Tongue (tissue), 2 donors: ENCODE results near the gene LPP. TPM values are rescaled to one million over a fixed set of nuclear protein-coding genes. Genes with fewer than 3 reads are reported as not detected.
A peak's percentile ranks its signal among the peaks of the same experiment; 100 is the strongest.

ENCODE experiments used
- DNase-seq: peaks from one replicate; pipeline ENCODE4 v3.0.0-alpha.2; 2015
- total RNA-seq: library from RNA; depleted of rRNA; stranded (reverse); fragments of >200 nt; gene quantifications from one replicate; pipeline ENCODE4 v1.2.3, GENCODE V29; 2014

The LPP gene
- total RNA-seq, 1 donor from 2014 or later, result 59.4 TPM

- DNase-seq, result no peak
Observed at GRCh38 chr3:188137051-188137450, 16.9 kb upstream of the LPP start.

GRCh38 chr3:188139466-188139865 is 14.5 kb upstream of the LPP start:
- DNase-seq, result no peak

- DNase-seq, result no peak
Observed at GRCh38 chr3:188146219-188146618, 7.7 kb upstream of the LPP start.

GRCh38 chr3:188147782-188148181 is 6.2 kb upstream of the LPP start:
- no peak for DNase-seq

DNA sequence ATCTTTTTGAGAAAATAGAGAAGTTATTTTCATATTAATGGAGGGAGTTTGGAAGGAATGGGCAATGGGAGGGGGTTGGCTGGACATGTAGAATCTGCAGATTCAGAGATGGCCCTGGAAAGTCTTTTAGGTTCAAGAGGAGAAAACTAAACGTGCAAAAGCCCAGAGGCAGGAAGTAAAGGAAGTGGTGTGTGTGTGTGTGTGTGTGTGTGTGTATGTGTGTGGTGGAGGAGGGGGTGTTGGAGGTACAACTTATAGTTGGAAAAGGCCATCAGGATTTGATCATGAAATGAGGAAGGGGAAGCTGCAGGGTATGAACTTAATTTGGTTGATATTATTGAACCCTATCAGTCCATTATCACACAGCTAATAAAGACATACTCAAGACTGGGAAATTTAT is 5.6 kb upstream of the LPP start:
- DNase-seq, result no peak

DNA sequence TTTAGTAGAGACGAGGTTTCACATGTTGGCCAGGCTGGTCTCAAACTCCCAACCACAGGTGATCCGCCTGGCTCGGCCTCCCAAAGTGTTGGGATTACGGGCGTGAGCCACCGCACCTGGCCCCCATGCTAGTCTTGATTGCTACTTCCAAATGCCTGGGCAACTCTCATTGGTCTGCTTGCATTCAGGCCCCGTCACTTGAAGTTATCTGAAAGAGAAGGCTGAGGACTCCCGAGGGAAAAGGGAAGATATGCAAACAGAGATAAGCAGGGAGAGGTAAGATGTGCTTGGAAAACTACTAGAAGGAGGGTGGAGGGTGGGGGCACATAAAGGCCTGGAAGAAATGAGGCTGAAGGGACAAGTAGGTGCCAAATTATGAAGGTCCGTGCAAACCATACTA is 4.4 kb upstream of the LPP start:
- no peak for DNase-seq

DNA sequence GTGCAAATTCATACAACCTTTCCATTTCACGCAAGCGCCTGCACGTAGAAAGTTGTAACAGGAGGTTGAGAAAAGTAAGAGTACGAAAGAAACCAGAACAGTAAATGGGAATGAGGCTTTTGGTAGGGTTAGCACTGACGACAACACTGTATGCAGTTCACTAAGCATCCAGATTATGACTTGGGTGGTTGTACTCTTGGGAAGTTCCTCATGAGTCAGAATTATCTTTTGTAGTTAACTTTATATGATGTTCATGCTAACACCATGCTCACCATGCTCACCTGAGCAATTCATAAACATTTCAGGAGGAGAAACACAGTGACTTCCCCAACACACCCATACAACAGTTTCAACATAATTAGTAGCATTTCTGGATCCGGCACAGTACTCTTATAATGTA is 3.0 kb upstream of the LPP start:
- DNase-seq, result no peak

GRCh38 chr3:188151438-188151837 is 2.5 kb upstream of the LPP start:
- no peak for DNase-seq

DNA sequence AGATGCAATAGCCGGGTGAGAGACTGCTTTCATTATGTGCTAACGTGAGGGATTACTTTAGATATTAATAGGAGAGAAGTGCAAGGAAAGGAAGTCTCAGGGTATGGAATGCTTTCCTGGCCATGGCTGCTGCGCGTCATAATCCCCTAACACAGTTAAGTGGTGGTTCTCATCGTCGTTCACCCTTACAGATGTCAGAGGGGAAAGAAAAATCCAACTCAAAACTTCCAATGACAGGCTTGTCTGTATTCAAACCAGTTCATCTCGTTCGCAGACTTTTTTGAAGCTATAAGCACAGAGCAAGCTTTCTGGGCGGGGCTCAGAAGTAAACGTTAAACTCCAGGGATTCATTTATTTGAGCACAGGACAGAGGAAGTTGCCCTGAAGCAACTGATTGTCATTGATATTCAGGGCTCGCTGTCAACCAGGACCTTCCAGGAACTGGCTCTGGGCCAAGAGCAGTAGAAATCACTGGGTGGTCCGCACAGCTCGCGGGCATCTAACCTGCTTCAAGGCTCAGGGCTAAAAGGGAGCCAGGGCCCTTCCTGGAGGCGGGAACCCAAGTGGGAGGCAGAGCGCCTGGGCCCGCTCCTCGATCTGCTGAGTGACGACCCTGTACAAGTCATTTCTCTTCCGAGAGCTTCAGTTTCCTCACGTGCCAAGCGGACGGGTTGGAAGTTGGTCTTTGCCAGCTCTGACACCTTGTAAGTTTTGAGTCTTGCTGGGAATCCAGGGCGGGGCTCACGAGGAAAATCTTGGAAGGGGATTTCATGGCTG is 1.1 kb upstream of the LPP start:
- peak; percentile 76 for DNase-seq

DNA sequence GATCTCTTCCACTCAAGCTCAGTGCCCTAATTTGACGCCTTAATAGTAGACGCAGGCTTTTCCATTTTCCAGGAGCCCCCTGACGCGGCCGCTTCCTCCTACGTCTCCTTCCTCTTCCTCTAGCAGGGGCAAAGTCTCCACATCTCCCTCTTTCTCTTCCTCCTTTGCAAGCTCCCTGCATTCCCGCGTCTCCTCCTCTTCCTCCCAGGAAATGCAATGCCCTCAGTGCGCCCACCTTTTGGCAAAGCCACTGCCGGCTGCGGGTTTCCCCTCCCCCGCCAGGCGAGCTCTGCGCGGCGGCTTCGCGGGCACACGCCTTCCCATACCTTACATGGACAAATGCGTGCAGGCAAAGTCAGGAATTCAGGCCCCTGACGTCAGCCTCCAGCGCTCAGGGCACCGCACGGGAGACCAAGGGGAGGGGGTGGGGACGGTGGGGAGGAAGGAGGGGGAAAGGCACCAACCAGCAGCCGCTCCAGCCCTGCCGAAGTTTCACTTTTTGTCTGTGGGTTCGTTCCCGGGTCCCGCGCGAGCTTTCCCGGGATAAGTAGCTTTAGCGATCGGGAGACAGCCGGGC is 432 bp upstream of the LPP start:
- peak; percentile 92 for DNase-seq

GRCh38 chr3:188154809-188155574 is 1.0 kb downstream of the LPP start:
- no peak for DNase-seq

GRCh38 chr3:188156056-188156455 is 2.1 kb downstream of the LPP start:
- DNase-seq, result no peak

GRCh38 chr3:188157407-188157806 is 3.5 kb downstream of the LPP start:
- DNase-seq, result no peak

GRCh38 chr3:188157971-188158370 is 4.0 kb downstream of the LPP start:
- DNase-seq, result no peak

DNA sequence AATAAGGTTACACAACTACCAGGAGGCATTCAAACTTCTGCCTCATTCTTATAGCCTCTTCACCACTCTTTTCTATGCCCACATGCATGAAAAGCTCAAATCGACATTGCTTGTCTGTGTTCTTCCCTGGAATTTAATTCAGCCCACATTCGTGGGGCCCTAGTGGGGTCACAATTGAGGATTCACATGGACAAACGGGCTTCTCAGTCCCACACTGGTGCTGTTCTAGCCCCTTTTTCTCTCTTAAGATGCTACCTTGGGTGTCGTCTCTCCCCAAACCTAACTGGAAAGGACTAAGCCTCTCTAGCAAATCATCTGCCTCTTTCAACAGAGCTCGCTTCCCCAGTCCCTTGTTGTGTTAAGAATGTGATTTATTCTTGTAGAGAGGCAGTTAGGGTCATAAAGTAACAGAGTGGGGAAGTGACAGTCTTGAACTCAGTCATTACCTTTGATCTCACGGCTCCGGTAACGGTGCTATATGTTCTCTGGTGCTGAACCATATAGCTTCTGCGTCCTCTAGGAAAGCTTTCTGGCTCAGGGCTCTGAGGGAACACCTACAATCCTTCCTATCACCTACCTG is 4.9 kb downstream of the LPP start:
- DNase-seq, result no peak

DNA sequence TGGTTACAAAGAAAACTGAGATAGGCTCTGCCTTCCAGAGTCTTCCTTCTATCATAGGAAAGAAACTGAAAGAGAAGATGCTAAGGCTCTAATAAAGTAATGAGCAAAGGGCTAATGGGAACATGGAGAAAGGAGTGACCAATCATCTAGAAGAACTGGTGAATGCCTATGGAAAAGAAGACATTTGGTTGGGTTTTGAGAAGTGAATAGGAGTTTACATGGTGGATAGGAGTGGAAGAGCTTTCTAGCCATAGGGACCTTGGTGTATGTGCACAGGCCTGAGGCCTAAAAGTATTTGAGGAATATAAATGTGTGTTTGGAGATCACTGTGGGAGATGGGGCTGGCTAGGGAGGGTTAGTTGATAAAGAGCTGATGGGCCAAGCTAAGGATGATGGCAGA is 6.8 kb downstream of the LPP start:
- DNase-seq, result no peak

GRCh38 chr3:188164248-188164687 is 10.3 kb downstream of the LPP start:
- DNase-seq, result no peak

DNA sequence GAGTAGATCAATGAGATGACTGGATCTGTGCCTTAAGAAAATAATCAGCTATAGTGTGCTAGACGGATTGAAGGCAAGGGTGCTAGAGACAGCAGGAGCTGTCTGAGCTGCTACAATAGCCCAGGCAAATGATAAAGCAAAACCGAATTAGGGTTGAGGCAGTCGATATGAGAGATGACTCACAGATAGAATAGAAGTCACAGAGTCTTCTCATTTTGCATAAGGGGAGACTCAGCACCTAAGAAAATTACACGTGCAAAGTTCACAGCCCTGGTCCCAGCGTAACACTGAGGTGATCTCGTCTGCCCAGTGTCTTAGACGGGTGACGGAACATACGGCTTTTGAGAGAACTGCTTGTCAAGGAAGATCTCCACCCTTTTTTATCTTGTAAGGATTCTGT is 11.6 kb downstream of the LPP start:
- DNase-seq, result no peak

DNA sequence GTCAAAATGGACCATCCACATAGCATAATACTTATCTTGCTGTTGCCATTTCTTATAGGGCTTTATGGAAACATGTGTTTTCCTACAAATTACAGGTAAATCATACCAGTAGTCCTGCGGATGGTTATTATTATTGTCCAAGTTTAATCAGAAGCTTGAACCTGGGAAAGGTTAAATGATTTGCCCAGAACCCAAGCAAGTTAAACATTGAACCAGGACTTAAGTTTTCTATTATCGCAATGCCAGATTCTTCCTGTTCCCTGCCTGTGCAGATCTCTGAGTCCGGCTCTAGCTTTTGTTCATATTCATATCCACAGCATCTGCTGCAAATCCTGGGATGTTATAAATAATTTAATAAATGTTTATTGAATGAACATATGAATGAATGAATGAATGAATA is 12.5 kb downstream of the LPP start:
- DNase-seq, result no peak

- DNase-seq, result no peak
Observed at GRCh38 chr3:188168186-188168585, 14.2 kb downstream of the LPP start.

GRCh38 chr3:188168648-188169047 is 14.7 kb downstream of the LPP start:
- DNase-seq, result no peak

DNA sequence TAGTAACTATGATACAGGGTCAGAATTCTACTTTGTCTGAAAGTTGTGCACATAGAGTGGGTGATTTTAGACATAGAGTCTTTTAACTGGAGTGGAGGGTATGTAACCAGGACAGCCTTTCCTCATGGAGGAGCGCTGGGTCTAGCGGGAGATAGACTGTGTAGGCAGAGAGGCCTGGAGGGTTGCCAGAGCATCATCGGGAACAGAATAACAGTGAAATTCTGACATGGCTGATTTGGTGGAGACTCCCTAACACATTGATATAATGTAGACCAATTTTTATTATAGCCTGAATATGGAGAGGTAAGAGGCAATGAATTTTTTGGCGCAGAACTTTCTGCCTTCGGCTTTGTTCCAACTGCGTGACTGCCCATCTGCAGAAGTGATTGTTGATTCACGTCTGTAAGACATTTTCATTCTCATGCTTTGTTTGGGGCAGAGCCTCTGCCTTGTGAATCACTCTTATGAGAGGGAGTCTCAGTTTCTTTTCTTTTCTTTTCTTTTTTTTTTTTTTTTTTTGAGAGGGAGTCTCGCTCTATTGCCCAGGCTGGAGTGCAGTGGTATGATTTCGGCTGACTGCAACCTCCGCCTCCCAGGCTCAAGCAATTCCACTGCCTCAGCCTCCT is 16.0 kb downstream of the LPP start:
- DNase-seq, result no peak
